Ovary (tissue), 9 donors: ENCODE measurements around the gene CACHD1. TPM values are rescaled to one million over a fixed set of nuclear protein-coding genes. Genes with fewer than 3 reads are reported as not detected.
"Not testable (repeated sequence)": the region's sequence is repeated elsewhere in the genome, so short reads cannot be mapped to it uniquely, and the experiment has no call there.

ENCODE experiments used
- DNase-seq, 5 donors: peaks; one replicate each; pipeline ENCODE4 v3.0.0-alpha.2; 2019 to 2020
- H3K27ac ChIP-seq, 2 donors: fragments of 200-600 bp; one replicate each; pipeline versions ENCODE4 v1.5.1 to v1.8.0; 2019 to 2022
- H3K27me3 ChIP-seq: fragments of 200-600 bp; one replicate; pipeline ENCODE4 v1.8.0; 2022
- H3K36me3 ChIP-seq: fragments of 200-600 bp; sonication (generic); one replicate; pipeline ENCODE4 v1.5.1; 2019
- H3K4me1 ChIP-seq: one replicate; pipeline ENCODE4 v1.8.1; 2013; ENCODE audit warnings: mild to moderate bottlenecking, moderate library complexity; ENCODE audit not compliant: insufficient read depth
- H3K4me3 ChIP-seq: fragments of 200-600 bp; sonication (generic); one replicate; pipeline ENCODE4 v1.5.1; 2017
- H3K9me3 ChIP-seq, 2 donors: fragments of 200-600 bp in 1 of 2; sonication (generic) in 1 of 2; one replicate each; pipeline versions ENCODE4 v1.5.1 to v1.8.1; 2013 to 2019; ENCODE audit warnings: mild to moderate bottlenecking in 1 of 2, moderate library complexity in 1 of 2
- CTCF ChIP-seq, 3 donors: fragments of 450-650 bp in 2 of 3; fragments of 200-600 bp in 1 of 3; IDR thresholded peaks; one replicate each; pipeline versions ENCODE4 v1.5.1 to v1.8.0; 2016 to 2022; ENCODE audit warnings: antibody characterized with exemption in 3 of 3, mild to moderate bottlenecking in 1 of 3
- EP300 ChIP-seq: sonication (generic); formaldehyde crosslinking; IDR thresholded peaks from one replicate; pipeline ENCODE4 v1.6.1; 2017; ENCODE audit warnings: antibody characterized with exemption
- POLR2A ChIP-seq: fragments of 450-650 bp; IDR thresholded peaks from one replicate; pipeline ENCODE4 v1.6.1; 2017; ENCODE audit warnings: antibody characterized with exemption, mild to moderate bottlenecking, moderate library complexity
- WGBS, 3 donors: extraction: QIAGEN DNeasy Blood & Tissue Kit in 1 of 3; methylation state at CpG; one replicate each; pipeline versions ENCODE4 v1.1.5 to v1.1.7; 2013 to 2017; 5-methylcytosine and 5-hydroxymethylcytosine counted together
- intact Hi-C, 4 donors: fragments of 100-400 bp; cut with DNase I; formaldehyde crosslinking; loops; one replicate each; pipeline versions ENCODE4 v1.11.0 to v1.15.1; 2022 to 2023
- polyA plus RNA-seq, 2 donors: library from polyadenylated mRNA; stranded (reverse); fragments of 200-250 nt in 1 of 2; fragments of 350-450 nt in 1 of 2; fragmentation: Illumina TruSeq in 1 of 2; extraction: RNeasy Lipid Tissue Mini Kit (QIAGEN cat#74804) in 1 of 2; gene quantifications; one replicate each; pipeline ENCODE4 v1.2.3, GENCODE V29; 2013 to 2014
- total RNA-seq, 7 donors: library from RNA; depleted of rRNA in 2 of 7; stranded (reverse); fragments of >200 nt in 2 of 7; fragmentation: NEBNext Ultra II Directional in 3 of 7; extraction: Animal tissue kit (Norgen Biotek cat#: 25700) in 3 of 7; gene quantifications; one replicate each; pipeline versions ENCODE4 v1.1.0 to v1.2.4, GENCODE V29; 2016 to 2023
- donor health status: DM: no; HTN: no; CAD: no; lungs with moderate emphysema.
- donor health status: DM: no; HTN: no; CAD: no.
- donor health status: Bipolar disorder and iron deficiency.
- donor health status: DM: yes; HTN: yes; CAD: no.
- donor health status: DM: no; HTN: no; CAD: no.
- donor health status: DM: yes; HTN: yes; CAD: no.

The CACHD1 gene
- total and polyA plus RNA-seq, 9 donors, result 17.0 to 33.1 (median 23.2) TPM

- peaks cover 2% of the 10 kb centered on the region for H3K4me1 ChIP-seq
- H3K27ac ChIP-seq, result no peak overlapping the region
- H3K4me3 ChIP-seq, result no peak overlapping the region
- no peaks in the 10 kb centered on the region for H3K9me3 ChIP-seq
- WGBS, 3 donors, result 64 to 67% (median 66%) methylated on average over 3 of the region's 3 CpGs
- TF ChIP-seq POLR2A (no peak), EP300 (no peak), CTCF (IDR thresholded peaks at IDR 0.05) (no peak)
- no peaks in the 10 kb centered on the region for H3K36me3 ChIP-seq
- no peak for DNase-seq
- intact Hi-C loops, result no loop called here
- no peaks in the 10 kb centered on the region for H3K27me3 ChIP-seq
Measured at GRCh38 chr1:64599242-64599641, 129.3 kb downstream of the CACHD1 start.

GRCh38 chr1:64601207-64601606 lies 131.3 kb downstream of the CACHD1 start:
- Histone ChIP-seq H3K9me3 (no peaks in the 10 kb centered on the region), H3K27ac (no peak overlapping the region), H3K4me3 (no peak overlapping the region), H3K4me1 (no peaks in the 10 kb centered on the region), H3K27me3 (no peaks in the 10 kb centered on the region), H3K36me3 (no peaks in the 10 kb centered on the region)
- no peak for TF ChIP-seq POLR2A
- TF ChIP-seq EP300, result no peak
- no peak for TF ChIP-seq CTCF (IDR thresholded peaks at IDR 0.05)
- no peak for DNase-seq
- intact Hi-C loops, result no loop called here
- WGBS, 3 donors, result 41 to 52% (median 45%) methylated on average over 3 of the region's 3 CpGs

- intact Hi-C loops, result no loop called here
- Histone ChIP-seq H3K4me3 (no peak overlapping the region), H3K27ac (no peak overlapping the region), H3K27me3 (no peaks in the 10 kb centered on the region), H3K4me1 (no peaks in the 10 kb centered on the region), H3K9me3 (no peaks in the 10 kb centered on the region), H3K36me3 (no peaks in the 10 kb centered on the region)
- WGBS, 3 donors, result 47 to 56% (median 52%) methylated on average over 1 of the region's 1 CpG
- TF ChIP-seq EP300 (no peak), CTCF (IDR thresholded peaks at IDR 0.05) (no peak), POLR2A (no peak)
- DNase-seq, result no peak
Measured at GRCh38 chr1:64608005-64608650, 138.2 kb downstream of the CACHD1 start.

- H3K36me3 ChIP-seq, result no peaks in the 10 kb centered on the region
- TF ChIP-seq CTCF (IDR thresholded peaks at IDR 0.05), result no peak
- intact Hi-C loops, result no loop called here
- WGBS, 3 donors, result 95 to 96% (median 95%) methylated on average over 6 of the region's 6 CpGs
- no peak overlapping the region for H3K4me3 ChIP-seq
- no peaks in the 10 kb centered on the region for H3K4me1 ChIP-seq
- H3K27ac ChIP-seq, result no peak overlapping the region
- H3K9me3 ChIP-seq, result no peaks in the 10 kb centered on the region
- no peak for DNase-seq
- H3K27me3 ChIP-seq, result no peaks in the 10 kb centered on the region
Measured at GRCh38 chr1:64608651-64609048, 138.7 kb downstream of the CACHD1 start.

GRCh38 chr1:64610950-64611349 lies 141.0 kb downstream of the CACHD1 start:
- H3K27ac ChIP-seq, DNase-seq, H3K9me3 ChIP-seq, H3K36me3 ChIP-seq, H3K4me1 ChIP-seq, intact Hi-C loops, H3K4me3 ChIP-seq, H3K27me3 ChIP-seq: not testable (repeated sequence)
- 90 to 97% (median 94%) methylated on average over 3 of the region's 3 CpGs for WGBS, 3 donors
